ENCODE measurements around the gene SMAD9.
A peak's percentile ranks its signal among the peaks of the same experiment; 100 is the strongest.

Gene SMAD9

GRCh38 chr13:36919833-36920615, at the start of gene SMAD9:
TSS of gene SMAD9 (minus strand) at chr13:36920238. CDS start at chr13:36879689, 40,549 bp downstream.
- DNase-seq, result peak; percentile 87

GRCh38 chr13:36966404-36966803, 46.4 kb upstream of the SMAD9 start:
- no peak for DNase-seq

- DNase-seq, result no peak
Observed at GRCh38 chr13:36965767-36966166, 45.7 kb upstream of the SMAD9 start.

- no peak for DNase-seq
Observed at GRCh38 chr13:36959456-36960116, 39.5 kb upstream of the SMAD9 start.

GRCh38 chr13:36954542-36954941, 34.5 kb upstream of the SMAD9 start:
- DNase-seq, result no peak

- no peak for DNase-seq
Observed at GRCh38 chr13:36950920-36951319, 30.9 kb upstream of the SMAD9 start.

GRCh38 chr13:36950330-36950729, 30.3 kb upstream of the SMAD9 start:
- DNase-seq, result no peak

- no peak for DNase-seq
Observed at GRCh38 chr13:36945078-36945477, 25.0 kb upstream of the SMAD9 start.

- no peak for DNase-seq
Observed at GRCh38 chr13:36925603-36926002, 5.6 kb upstream of the SMAD9 start.

GRCh38 chr13:36924001-36924400, 4.0 kb upstream of the SMAD9 start:
- no peak for DNase-seq

GRCh38 chr13:36921631-36922301, 1.7 kb upstream of the SMAD9 start:
- no peak for DNase-seq

- no peak for DNase-seq
Observed at GRCh38 chr13:36920616-36921185, 663 bp upstream of the SMAD9 start.

GRCh38 chr13:36919171-36919832, 736 bp downstream of the SMAD9 start:
- peak; percentile 82 for DNase-seq

- peak; percentile 42 for DNase-seq
Observed at GRCh38 chr13:36918246-36919131, 1.5 kb downstream of the SMAD9 start.

GRCh38 chr13:36917311-36917710, 2.7 kb downstream of the SMAD9 start:
- DNase-seq, result no peak

- no peak for DNase-seq
Observed at GRCh38 chr13:36915896-36916640, 4.0 kb downstream of the SMAD9 start.

- no peak for DNase-seq
Observed at GRCh38 chr13:36915106-36915505, 4.9 kb downstream of the SMAD9 start.

GRCh38 chr13:36914648-36915047, 5.4 kb downstream of the SMAD9 start:
- no peak for DNase-seq

GRCh38 chr13:36913463-36913862, 6.6 kb downstream of the SMAD9 start:
- no peak for DNase-seq

- no peak for DNase-seq
Observed at GRCh38 chr13:36912973-36913372, 7.1 kb downstream of the SMAD9 start.

- DNase-seq, result no peak
Observed at GRCh38 chr13:36912369-36912768, 7.7 kb downstream of the SMAD9 start.
